ENCODE data around the gene COL4A5.

The COL4A5 gene

DNA sequence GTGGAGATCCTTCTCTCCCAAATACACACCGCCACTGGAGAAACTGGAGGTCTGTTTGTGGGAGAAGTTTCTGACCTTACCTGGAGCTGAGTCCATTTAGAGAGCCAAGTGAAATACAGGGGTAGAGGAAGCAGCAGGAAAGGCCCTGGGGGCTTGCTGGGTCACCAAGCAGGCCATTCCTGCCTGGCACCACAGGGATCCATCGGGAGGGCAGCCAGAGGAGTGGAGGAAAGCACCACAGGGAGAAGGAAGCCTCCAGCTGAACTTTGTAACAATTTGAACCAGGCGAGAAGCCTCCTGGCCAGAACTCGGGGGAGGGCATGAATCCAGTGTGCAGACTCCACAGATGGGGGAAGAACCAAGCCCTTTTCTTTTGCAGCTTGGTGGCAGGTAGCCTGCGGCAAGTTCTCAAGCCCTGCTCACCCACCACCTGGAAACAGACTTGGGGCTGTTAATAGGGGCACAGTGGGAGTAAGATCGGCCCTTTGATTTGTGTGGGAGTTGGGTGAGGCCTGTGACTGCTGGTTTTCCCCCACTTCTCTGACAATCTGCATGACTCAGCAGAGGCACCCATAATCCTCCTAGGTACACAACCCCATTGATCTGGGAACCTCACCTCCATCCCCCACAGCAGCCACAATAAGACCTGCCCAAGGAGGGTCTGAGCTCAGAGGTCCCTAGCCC is 202.1 kb downstream of the COL4A5 start:
- DNase-seq (ENCODE audit: low spot score) = no peak

DNA sequence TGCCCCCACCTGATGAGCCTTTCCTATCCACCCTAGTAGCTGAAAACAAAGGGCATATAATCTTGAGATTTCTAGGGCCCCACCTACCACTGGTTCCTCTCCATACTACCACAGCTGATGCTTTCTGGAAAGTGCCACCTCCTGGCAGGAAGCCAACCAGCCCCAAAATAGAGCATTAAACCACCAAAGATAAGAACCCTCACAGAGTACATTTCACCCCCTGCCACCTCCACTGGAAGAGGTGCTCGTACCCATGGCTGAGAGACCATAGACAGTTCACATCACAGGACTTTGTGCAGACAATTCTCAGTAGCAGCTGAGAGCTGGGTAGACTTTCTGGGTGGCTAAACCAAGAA is 202.6 kb downstream of the COL4A5 start:
- DNase-seq (ENCODE audit: low spot score) = no peak

DNA sequence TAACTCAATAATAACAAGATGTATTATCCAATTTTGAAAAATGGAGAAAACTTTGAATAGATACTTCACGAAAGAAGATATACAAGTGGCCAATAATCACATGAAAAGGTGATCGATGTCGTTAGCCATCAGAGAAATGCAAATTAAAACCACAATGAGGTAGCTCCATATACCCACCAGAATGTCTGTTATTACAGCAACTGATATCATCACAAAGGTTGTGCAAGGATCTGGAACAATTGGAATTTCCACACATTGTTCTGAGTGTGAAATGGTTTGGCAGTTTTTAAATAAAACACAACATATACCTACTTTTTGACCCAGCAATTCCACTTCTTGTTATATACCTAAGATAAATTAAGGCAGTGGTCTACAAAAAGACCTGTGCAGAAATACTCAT is 225.1 kb downstream of the COL4A5 start:
- DNase-seq (ENCODE audit: low spot score) = no peak

DNA sequence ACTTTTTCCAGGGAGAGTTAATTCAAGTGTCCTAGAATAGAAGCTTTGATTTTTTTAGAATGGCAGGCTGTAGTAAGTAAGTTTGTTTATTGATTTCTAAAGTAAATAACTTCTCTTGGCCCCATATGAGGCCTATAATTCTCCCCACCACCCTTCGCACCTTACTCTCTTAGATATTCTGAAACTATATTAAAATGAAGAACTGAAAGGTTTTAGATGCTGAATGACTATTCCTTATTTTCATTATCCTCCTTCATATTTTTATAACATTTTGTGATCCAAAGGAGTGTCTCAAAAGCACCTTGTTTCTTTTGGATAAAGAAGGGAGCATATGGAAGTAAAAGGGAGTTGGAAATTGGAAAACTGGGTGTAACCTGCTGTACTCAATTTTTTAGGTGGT is 226.5 kb downstream of the COL4A5 start:
- DNase-seq (ENCODE audit: low spot score) = no peak

DNA sequence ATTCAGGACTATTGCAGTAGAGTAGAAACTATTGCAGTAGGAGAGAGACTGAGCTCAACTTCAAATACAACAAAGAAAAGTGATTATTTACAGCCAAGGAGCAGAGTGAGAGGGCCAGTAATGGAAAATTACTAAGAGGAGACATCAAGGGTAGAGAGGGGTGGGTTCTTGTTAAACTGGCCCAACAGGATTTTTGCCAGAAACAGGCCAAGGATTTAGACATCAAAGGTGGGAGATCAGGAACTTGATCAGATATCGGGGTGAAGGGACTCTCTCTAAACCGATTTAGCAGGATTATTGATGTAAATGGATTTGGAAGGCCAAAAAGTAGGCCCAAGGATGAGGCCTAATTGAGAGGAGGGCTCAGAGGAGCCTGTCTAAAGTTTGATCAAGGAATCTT is 231.9 kb downstream of the COL4A5 start:
- DNase-seq (ENCODE audit: low spot score) = no peak

DNA sequence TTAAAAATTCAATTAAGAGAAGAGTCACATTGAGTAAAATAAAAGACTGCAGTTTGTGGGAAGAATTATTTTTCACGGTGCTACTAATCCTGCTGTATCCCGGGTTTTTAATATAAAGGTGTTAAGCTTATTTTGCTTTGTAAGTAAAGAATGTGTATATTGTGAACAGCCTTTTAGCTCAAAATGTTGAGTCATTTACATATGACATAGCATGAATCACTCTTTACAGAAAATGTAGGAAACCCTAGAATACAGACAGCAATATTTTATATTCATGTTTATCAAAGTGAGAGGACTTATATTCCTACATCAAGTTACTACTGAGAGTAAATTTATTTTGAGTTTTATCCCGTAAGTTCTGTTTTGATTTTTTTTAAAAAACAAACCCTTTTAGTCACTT is 257.1 kb downstream of the COL4A5 start:
- DNase-seq (ENCODE audit: low spot score) = no peak

DNA sequence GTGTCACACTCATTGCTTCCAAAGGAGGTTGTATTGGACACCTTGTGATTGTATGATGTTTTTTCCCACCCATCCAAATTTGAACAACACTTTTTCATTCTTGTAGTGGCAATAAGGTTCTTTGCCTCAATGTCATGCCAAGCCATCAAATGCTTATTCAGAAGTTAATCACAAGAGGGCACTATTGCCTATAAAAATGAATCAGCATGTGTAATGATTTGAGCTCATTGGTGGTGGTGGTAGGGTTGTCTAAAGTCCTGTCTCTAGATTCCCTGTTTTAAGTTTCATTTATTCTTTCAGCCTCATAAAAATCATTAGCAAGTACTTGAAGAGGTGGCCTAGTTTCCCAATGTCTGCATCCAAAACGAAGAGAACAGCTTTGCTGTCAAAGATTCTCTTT is 259.7 kb downstream of the COL4A5 start:
- DNase-seq (ENCODE audit: low spot score) = no peak

DNA sequence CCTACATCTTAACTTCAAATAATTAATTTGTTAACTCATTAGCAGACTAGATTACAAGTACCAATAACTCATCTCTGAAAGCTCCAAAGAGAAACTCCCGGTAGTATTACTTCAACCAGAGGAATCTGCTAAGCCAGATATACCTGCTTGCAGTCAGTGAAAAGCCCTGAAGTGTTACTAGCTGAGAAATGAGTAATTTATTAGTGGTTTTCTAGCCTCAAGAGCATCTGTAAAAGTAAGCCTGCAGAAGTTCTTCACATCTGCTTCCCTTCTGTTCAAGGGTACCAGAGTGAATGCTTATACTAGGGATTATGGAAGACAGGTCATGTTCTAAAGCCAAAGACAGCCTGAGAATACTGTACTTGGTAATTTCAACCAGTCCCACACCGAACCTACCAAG is 262.0 kb downstream of the COL4A5 start:
- no peak for DNase-seq (ENCODE audit: low spot score)

DNA sequence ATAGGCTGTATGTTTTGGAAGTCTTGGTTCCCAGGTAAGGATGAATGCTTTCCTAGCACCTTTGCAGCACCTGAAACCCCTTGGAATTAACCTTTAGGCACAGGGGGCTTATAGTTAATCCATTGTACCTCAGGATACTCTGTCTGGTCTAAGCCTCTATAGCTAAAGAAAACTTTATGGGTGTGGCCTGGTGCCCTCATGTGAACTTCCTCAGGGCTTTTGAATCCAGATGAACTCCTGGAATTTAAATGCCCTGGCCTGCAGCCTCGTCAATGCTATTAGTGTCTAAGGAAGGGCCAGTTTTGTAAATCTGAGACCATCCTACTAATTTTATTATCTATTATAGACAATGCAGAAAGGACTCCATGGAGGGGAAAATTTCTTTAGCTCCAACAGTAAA is 262.9 kb downstream of the COL4A5 start:
- DNase-seq (ENCODE audit: low spot score) = no peak

DNA sequence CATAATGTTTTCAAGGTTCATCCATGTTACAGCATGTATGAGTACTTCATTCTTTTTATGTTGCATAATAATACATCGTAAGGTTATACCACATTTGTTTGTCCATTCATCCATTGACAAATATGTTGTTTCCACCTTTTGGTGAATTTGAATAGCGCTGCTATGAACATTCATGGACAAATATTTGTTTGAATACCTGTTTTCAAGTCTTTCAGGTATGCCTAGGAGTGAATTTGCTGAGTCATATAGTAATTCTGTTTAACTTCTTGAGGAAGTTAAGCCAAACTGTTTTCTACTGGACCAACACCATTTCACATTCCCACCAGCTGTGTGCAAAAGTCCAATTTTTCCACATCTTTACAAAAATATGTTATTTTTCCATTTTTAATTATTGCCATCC is 265.2 kb downstream of the COL4A5 start:
- DNase-seq (ENCODE audit: low spot score) = no peak

DNA sequence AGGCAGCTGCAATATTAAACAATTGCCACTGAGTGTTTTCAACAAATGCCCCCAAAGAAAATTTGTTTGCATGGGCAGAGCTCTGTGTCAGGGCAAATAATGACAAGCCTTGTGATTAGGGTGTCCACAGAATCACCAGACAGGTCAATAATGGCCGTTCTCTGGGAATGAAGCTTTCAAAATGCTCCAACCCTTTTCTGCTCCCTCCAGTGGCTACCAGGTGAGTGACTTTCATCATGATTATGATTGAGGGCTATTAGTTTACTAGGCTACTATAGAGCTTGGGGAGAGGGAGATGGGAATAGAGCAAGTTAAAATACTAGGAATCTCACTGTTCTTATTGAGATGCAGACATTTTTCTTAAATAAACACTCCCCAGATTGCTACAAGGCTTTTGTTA is 273.2 kb downstream of the COL4A5 start:
- DNase-seq (ENCODE audit: low spot score) = no peak

DNA sequence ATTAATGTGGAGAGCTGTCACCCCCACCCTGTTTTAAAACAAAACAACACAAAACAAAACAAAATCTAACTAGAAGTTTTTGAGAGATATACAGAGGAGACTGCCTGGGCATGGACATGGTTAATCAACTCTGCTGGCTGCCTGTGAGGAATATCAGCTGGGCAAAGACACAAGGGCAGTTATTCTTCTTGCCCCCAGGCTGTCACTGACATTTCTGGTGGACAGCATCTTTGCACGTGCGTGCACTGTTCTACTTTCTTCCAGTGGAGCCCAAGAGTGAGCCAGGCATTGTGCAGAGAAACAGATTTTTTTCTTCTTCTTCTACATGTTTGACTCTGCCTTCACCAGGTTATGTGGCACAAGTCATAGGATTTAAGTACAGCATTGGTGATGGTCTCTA is 282.9 kb downstream of the COL4A5 start:
- DNase-seq (ENCODE audit: low spot score) = no peak

DNA sequence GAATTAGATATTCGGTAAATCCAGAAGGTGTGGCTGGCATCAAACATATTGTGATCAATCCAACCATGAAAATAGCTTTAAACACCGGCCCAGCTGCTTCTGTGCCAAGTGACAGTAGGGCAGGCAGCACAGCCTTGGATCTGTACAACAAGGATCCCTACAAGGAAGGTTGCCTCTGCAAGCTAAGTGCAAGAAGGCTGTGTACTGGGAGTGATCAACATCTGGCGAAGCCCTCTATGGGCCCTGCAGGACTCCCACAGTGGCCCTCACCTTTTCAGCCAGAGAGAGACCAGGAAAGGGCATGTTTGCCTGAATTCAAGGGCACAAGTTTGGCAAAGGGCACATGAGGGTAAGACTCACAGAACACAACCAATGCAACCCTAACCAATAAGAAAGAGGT is 287.1 kb downstream of the COL4A5 start:
- DNase-seq (ENCODE audit: low spot score) = no peak

DNA sequence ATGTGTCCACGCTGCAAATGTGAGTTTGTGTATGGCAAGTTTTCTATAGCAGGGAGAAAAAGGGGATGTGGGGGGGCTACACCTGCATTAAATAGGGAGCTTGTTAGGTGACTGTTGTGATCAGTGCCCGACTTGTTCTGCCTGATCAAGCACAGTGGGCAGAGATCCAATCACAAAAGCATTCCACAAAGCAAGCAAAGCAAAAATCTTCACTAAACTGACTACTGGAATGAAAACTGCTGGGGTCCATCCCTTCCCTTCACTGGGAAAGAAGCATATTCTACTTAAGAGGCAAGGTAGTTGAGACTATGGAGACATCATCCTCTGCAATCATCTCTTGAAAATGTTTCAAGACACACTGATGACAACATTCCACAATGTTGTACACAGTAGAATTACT is 291.5 kb downstream of the COL4A5 start:
- peak; percentile 1 for DNase-seq (ENCODE audit: low spot score)

DNA sequence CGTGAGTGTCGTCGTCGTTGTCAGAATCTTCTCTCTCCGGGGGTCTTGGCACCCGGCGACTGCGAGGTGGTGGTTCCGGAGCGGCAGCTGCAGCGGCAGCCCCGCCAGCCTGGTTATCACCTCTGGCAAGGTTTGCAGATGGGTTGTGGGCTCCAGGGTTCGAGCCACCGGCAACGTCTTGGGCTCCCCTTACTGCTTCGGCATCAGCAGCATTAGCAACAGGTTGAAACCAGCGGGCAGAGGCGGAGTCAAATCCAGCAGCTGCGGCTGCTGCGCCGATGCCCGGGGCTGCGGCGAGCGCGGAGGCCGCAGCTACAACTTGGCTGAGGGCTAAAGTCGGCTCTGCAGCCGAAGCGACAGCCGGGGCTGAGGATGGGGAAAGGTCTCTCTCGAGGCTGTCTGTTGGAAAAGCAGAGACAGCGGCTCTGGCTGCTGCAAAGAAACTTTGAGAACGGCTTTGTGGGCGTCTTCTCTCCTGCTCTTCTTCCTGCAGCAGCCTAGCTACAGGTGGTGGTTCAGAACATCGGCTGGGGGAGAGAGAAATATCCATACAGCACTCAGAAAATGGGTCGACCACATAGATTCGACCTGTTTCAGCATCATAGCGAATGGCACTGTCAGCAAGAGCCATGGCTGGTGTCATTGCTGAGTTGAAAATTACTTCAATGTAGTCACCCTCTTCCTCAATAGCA is 293.1 kb downstream of the COL4A5 start:
- peak; percentile 1 for DNase-seq (ENCODE audit: low spot score)

DNA sequence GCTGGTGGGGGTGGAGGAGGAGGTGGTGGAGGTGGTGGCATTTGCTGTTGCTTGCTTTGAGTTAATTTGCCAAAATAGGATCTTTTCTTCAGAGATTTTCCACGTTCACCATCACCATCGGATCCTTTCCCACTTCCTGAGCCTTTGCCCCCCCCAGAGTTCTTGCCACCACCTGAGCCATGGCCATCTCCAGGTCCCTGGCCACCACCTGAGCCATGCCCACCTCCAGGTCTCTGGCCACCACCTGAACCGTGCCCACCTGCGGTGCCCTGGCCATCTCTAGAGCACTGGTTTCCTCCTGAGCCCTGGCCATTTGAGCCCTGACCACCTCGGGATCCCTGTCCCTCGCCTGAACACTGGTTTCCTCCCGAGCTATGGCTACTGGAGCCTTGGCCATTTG is 294.8 kb downstream of the COL4A5 start:
- no peak for DNase-seq (ENCODE audit: low spot score)

DNA sequence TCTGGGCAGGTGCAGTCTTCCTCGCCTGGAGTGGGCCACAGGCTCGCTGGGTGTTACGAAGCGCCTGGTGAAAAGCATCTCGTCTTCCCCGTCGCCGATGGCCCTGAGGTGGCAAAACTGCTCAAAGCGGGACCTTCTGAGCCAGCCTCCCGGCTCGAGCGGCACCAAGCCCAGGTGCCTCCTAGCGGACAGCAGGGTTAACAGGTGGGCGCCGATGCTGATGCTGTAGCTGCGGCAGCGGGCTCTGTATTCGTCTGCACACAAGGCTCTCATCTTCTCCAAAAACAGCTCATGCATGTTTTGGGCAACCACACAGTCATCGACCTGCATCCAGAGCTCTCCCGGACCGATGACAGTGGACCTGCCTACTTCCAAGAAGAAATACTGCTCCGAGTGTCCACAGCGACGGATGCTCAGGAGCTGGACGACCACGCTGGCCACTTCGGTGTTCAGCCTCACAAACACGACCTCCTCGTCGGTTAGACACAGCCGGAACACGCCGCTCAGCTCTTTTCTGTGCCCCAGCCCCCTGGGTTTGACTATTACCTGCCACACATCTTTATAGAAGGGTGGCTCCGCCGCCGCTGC is 295.5 kb downstream of the COL4A5 start:
- DNase-seq (ENCODE audit: low spot score) = peak; percentile 57

DNA sequence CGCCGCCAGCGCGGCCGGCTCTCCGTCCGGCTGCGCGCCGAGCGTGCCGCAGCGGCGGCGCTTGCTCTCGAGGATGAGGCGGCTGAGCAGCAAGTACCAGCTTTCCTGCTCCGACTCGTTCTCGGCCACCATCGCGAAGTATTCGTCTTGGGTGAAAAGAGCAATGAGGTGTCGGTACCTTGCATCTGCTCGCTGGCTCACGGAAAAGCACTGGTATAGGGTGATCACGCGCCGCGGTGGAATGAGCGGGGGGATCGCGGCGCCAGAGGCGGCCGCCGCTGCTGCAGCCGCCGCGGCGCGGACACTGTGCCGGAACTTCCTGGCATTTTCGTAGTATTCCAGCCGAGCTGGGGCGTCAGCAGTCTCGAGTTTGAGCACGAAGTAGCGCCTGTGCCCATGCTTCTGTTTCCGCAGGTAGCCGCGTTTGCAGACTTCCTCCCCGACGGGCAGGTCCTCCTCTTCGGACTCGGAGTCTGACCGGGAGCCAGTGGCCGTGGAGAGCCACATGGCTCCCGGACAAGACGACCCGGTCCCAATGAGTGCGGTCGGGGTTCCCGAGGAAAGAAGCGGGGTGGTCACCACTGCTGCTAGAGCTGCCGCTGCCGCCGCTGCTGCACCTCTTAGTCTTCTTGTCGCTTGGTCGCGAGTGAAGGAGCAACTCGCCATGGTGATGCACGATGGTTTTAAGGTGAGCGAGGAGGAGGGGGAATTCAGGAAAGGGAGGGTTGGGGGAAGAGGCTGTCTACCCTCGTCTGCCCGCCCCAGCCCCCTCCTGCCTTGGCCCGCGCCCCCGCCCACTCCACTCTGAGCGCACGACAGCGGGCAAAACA is 296.3 kb downstream of the COL4A5 start:
- peak; percentile 8 for DNase-seq (ENCODE audit: low spot score)

DNA sequence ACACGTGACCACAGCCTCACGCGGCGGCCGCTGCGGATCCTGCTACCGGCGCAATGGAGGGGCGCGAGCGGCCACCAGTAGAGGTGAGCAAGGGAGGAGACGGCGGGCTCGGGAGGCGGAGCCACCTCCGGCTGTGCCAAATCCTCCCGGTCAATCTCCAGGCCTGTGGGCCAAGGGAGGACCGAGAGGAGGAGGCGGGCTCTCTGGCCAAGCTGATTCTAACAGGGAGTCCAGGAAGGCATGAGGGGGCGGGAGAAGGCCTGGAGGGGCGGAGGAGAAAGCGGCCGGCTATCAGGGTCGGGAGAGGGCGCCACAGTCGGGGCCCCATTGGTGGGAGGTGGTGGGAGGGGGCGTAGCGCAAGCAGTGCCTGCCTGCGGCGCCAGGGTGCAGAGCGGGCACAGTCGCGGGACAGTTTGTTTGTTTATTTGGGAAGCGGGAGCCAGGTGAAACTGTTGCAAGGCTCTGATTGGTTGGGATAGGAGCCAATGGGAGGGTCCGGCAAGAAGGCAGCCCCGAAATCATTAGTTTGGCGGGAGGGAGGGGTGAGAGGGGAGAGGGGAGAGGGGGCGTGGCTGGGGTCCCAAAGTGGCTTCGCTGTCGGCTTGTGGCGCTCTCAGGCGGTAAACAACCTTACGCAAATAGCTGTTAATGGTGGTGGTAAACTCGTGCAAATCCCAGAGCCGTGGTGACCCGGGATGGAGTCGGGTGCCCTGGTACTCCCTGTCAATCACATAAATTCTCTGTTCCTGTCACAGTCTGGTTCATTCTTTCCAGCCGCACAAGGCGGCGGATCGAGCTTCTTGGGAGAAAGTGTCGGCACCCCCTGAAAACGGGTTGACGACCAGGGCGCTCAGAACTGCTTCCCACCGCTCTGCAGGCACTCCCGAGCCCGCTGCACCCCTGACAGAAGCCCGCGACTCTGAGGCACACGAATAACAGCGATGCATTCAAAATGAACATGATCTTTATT is 297.2 kb downstream of the COL4A5 start, which contains the start of gene IRS4:
Gene IRS4 (minus strand): TSS at position 55 of the 971 bp plus-strand sequence.
- DNase-seq (ENCODE audit: low spot score) = peak; percentile 33

DNA sequence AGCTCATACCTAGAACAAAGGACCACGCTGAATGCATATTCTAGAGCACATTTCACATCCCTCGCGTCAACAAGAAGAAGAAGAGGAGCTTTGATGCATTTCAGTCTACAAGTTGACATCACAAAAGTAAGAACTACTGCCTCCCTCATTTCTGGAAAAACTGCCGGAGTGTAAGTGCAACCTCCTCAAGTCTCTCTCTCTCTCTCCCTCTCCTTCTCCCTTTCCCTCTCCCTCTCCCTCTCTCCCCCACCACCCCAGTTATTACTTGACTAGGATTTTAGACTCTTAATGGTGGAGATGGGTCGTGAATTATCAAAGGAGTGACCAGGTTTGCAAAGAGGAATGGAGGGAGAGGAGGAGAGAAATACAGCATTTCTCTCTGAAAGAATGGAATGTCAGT is 298.1 kb downstream of the COL4A5 start:
- DNase-seq (ENCODE audit: low spot score) = no peak

DNA sequence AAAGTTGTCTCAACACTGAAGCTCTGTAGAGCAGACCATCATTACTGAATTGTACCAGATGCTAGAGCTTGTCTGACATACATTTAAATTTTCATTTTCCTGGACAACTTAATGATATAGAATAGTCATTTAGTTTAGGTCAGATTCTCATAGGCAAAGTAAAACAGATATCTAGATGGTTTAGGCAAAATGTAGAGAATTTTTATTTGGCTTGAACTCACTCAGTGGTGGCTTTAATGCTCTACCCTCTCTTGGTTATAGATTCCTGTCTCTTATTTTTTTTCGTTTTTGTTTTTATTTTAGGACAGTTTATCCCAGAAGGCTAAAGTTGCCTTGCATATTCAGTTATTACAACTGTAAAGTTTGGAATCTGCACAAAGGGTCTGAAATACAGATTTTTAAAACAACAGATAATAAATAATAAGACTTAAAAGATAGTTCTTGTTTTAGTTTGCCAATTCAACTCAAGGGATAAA is 300.7 kb downstream of the COL4A5 start:
- DNase-seq (ENCODE audit: low spot score) = no peak
